ENCODE data around the gene STAMBPL1.
A peak's percentile ranks its signal among the peaks of the same experiment; 100 is the strongest.
"Not testable (repeated sequence)": the region's sequence is repeated elsewhere in the genome, so short reads cannot be mapped to it uniquely, and the experiment has no call there.

STAMBPL1 gene

DNA sequence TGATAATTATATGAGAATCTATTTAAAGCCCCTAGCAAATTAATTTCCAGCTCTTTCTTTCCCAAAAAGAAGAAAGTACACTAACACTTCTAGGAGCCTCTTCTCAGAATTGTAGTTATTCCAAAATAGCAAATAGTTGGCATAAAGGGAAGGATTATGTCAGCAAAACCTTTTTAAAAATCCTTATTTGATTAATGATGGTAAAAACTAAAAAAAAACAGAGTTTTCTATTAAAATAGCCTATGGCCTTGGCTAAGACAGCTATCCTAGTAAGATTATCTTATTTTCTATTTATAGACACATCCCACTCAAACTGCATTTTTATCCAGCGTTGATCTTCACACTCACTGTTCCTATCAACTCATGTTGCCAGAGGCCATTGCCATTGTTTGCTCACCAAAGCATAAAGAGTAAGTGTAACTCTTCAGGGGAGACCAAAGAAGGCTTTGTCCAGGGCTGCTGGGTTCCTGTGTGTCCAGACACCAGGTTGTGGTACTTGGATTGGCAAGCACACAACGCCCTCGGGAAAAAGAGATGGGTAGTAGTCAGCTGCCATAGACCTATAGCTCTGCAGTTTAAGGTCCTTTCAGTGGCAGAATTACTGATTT lies 41.0 kb downstream of the STAMBPL1 start:
- DNase-seq (ENCODE audit: low spot score): no peak

DNA sequence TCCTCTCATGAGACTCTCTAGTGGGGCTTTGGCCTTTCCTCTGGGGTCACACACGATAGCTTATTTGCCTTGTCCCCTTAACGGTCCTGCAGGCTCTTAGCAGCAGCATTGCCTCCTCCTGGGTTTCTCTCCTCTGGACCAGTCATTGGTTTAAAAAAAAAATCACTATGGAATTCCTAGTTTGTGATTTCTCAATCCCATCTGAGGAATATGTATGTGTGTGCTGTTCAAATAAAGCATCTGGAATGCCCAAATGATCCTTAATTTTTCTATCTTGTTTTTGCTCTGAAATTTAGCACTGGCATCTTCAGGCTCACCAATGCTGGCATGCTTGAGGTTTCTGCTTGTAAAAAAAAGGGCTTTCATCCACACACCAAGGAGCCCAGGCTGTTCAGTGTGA lies 42.0 kb downstream of the STAMBPL1 start:
- DNase-seq (ENCODE audit: low spot score): no peak

DNA sequence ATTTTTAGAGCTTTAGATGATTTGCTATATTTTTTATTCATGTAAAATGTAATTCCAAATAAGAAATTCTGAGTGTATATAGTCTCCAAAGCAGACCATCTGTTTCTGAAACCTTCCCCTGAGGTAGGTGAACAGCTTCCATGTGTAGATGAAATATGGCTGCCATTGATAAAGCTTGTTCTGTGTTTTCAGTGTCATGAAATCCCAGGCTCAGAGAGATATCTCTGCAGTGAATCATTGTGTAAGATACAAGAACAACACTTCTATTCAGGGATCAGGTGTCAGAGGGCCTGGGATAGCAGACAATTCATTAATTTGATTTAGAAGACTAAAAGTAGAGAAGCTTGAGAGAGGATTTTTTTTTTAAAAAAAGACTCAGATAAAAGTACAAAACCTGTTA lies 43.5 kb downstream of the STAMBPL1 start:
- no peak for DNase-seq (ENCODE audit: low spot score)

DNA sequence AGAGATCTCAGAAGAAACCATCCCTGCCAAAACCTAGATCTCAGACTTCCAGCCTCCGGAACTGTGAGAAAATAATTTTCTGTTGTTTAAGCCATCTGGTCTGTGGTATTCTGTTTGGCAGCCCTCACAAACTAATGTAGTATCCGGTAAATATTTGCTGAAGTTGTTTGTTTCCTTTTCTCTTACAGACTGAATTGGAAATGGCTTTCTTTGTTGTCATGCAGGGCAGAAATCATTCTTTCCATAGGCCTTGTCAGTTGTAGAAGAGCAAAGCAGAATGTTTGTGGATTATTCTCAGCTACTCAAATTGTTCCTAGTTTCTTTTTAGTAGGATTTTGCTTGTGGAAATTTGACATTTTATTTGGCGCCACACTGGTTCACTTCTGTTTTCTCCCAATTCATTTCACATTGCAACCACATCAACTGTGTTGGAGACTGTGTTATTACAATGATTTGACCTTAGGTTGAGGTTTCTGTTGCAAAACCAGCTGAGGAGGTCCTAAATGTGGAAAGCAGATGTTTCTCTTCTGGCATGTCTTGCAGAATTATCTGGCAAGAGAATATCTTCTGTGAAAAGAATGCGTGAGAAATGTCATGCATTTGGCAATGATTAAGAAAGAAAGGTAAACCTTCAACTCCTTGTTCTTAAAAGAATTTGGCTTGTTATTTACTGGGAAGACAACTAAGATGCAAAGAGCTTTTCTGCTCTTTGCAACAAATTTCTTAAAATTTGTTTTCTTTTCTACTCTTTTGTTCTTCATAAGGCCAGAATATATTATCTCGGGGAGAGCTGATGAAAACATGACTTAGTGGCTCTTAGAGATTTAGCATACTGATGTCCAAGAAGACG lies 46.7 kb downstream of the STAMBPL1 start:
- DNase-seq (ENCODE audit: low spot score): no peak

DNA sequence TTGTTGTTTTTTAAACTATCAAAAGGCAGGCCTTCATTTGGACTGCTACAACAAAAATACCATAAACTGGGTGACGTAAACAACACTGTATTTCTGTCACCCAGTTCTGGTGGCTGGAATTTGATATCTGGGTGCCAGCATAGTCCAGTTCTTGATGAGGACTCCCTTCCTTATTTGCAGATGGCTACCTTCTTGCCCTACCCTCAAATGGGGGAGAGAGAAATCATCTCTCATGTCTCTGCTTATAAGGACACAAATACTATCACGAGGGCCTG lies 47.3 kb downstream of the STAMBPL1 start:
- no peak for DNase-seq (ENCODE audit: low spot score)

DNA sequence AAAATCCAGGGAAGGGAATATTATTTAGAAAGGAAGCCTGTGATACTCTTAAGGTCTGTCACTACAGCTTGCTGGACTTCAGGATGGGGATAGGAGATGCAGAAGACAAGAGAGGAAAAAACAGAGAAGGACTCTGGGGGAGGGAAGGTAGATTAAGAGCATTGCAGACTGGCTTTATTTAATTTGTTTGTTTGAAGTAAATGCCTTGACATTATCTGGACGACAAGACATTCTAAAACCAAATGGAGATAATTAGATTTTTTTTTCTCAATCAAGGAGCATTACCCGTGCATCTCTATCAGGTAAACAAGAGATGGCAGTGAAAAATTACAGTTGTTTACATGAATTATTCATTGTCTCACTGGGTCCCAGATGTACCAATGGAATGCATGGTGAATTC lies 48.2 kb downstream of the STAMBPL1 start:
- no peak for DNase-seq (ENCODE audit: low spot score)

DNA sequence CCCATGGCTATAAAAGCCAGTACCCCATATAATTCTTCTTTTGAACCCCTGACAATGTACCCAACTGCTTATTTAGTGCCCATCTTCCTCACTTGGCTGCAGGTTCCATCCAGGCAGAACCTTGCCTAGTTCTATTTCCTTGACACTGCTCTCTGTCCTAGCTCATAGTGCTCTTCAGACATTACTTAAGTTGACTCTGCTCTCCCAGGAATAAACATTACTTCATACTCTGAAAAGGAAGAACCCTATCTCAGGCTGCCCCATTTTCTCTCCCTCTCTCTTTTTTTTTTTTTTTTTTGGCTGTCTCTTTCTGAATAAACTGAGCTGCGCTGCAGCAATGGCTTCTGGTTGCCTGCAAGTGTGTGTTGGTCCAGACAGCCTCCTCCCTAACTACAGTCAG lies 51.5 kb downstream of the STAMBPL1 start:
- DNase-seq (ENCODE audit: low spot score): no peak

DNA sequence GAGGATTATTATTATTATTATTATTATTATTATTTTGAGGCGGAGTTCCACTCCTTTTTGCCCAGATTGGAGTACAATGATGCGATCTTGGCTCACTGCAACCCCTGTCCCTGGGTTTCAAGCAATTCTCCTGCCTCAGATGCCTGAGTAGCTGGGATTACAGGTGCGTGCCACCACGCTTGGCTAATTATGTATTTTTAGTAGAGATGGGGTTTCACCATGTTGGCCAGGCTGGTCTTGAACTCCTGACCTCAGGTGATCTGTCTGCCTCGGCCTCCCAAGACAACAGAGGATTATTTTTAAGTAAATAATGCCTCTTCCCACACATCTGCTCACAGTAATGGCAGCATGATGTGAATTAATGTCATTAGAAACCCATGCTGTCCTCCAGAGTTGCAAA lies 52.0 kb downstream of the STAMBPL1 start:
- DNase-seq (ENCODE audit: low spot score): not testable (repeated sequence)

DNA sequence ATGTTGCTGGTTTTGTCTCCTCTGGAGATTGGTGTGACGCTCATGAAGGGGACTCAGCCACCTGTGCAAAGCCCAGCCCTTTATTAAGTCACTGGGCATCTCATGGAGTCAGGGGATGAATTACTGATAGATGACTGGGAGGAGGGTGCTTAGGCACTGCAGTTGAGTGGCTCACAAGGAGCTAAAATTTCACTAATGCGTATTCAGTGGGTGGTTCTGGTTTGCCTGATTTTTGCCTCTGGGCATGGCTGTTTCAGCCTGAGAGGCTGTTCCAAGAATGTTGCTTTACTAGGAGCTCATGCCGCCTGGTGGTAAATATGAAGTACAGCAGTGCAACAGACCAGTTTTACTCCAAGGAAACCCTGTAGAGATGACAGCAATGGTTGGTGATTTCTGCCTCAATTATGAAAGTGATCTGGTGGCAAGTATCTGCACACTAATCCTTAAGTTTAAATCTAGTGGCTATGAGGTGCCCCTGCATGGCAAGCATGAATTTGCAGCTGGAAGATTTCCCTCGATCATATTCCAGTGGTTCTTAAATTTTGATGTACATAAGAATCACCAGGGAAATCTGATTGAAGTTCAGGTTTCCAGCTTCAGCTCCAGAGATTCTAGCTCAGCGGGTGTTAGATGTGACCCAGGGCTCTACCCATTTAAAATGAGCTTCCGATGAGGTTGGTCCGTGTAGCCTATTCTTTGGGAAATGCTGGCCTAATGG lies 52.7 kb downstream of the STAMBPL1 start:
- peak; percentile 61 for DNase-seq (ENCODE audit: low spot score)

DNA sequence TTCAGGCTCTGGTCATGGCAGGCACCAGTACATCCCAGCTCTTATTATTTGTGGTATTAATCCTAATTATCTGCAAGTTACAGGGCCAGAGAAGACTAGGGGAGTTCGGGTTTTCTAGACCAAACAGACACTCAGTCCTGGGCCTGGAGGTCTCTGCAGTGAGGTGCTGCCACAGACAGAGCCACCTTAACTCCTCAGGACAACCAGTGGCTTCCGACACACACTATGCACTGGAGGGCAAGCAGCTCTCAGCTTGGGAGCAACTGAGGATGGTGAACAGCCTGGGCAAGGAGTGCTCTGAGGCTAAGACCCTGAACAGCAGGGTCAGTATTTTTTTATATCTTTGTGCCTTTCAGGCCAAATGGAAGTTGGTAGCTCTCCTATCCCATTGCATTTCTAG lies 53.5 kb downstream of the STAMBPL1 start:
- DNase-seq (ENCODE audit: low spot score): no peak

DNA sequence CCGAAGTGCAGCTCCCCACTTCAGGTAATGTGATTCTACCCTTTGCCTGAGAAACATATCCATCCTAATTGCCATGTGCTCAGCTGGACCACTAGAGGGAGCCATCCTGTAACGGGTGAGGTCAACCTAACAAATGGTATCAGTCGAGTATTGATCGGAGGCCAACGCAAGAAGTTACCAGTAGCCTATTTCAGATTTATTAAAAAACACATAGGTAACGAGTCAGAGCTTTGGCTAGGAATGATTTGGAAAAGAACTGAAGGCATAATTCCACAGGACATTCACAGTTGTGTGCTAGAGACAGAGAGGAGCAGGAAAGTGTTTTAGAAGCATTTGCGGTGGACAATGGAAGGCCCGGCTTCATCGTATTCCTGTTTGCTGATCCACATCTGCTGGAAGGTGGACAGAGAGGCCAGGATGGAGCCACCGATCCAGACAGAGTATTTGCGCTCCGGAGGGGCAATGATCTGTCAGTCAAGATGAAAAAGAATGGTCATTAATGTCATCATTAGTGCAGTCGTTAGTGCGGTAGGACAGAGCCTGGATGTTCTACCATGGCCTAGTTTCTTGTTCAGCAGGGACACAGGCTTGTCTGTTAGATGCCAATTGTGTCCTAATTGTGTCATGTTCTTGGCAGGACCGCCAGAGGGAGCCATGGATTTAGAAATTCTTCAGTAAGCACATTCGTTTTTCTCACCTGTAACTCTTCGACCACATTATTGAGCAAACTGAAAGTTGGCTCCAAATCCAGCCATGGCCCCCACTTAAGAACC lies 55.0 kb downstream of the STAMBPL1 start:
- peak; percentile 80 for DNase-seq (ENCODE audit: low spot score)

DNA sequence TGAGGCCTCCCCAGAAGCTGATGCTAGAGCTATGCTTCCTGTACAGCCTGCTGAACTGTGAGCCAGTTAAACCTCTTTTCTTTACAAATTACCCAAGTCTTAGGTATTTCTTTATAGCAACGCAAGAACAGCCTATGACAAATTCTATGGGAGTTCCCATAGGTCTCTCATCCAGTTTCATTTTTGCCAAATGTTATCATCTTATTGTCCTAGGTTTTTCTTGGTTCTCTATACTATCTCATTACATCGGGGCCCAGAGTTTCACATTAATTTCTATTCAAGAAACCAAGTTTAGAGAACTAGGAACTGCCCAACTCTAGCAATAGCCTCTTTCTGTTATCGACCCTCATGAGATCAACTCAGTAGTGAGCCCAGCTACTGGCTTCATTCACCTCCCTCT lies 56.6 kb downstream of the STAMBPL1 start:
- no peak for DNase-seq (ENCODE audit: low spot score)

DNA sequence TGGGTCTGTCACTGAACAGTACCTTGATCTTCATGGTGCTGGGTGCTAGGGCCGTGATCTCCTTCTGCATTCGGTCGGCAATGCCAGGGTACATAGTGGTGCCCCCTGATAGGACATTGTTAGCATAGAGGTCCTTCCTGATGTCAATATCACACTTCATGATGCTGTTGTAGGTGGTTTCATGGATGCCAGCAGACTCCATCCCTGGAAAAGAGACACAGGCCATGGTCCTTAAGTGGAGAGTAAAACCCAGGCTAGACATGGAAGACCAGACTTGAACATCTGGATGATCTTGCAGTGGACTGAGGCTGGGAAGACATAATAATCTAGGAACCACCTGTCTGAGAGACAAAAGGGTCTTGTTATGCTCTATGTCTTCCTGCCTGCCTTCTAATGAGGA lies 58.0 kb downstream of the STAMBPL1 start:
- no peak for DNase-seq (ENCODE audit: low spot score)

DNA sequence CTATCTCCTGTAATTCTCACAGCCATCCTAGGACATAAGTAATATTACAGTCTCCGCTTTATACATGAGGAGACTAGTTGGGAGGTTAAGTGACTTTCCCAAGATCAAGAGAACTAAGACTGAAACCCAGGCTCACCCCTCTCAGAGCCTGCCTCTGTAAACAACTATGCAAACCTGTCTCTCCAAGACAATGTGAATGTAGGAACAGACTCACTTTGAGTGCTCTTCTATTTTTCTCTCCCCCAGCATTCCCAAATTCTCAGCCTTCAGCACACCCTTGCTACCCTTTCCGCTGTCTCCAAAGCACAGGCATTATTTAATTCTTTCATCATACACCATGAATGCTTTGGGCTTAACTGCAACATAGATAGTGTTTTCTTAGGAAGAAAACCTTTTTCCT lies 58.9 kb downstream of the STAMBPL1 start:
- no peak for DNase-seq (ENCODE audit: low spot score)

DNA sequence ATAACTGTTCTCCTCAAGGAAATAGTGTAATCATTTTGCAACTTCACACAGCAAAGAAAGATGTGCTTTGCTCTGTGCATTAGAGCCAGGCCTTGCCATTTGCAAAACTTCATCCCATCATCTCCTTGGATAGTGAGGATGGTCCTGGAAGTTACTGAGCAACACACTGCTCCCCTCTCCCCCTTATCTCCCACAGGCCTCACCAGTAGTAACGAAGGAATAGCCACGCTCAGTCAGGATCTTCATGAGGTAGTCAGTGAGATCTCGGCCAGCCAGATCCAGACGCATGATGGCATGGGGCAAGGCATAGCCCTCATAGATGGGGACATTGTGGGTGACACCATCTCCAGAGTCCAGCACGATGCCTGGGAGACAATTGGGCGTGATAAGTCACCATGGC lies 61.0 kb downstream of the STAMBPL1 start:
- DNase-seq (ENCODE audit: low spot score): no peak

DNA sequence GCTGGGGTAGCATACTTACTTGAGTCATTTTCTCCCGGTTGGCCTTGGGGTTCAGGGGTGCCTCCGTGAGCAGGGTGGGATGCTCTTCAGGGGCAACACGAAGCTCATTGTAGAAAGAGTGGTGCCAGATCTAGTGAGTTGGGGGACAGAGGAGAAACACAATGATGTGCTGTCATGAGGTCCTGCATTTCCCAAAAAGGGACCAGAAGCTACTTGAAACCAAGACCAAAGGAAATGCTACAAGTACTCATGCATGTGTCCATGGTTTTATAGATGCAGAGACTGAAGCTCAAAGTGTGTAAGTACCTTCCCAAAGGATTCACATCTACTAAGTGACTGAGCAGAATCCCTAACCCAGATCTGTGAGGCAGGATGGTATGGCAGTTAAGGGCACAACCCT lies 63.7 kb downstream of the STAMBPL1 start:
- no peak for DNase-seq (ENCODE audit: low spot score)

DNA sequence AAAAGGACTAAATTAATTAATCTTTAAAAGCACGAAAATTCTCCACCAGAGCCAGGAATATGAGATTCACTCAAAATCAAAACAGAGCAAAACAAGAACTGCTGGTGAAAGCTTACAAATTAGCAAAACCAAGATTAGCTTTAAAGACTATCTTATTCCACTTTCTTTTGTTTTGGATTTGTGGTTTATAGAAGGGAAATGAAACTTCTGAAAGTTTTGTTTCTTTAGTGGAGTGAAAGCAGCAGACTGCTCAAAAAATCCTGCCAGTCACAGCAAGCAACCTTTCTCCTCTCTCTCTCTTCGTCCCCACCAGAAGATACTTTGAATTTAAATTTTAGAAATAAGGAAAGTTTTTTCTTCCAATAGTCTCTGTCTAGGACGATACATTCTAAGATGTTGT lies 64.8 kb downstream of the STAMBPL1 start:
- DNase-seq (ENCODE audit: low spot score): no peak

DNA sequence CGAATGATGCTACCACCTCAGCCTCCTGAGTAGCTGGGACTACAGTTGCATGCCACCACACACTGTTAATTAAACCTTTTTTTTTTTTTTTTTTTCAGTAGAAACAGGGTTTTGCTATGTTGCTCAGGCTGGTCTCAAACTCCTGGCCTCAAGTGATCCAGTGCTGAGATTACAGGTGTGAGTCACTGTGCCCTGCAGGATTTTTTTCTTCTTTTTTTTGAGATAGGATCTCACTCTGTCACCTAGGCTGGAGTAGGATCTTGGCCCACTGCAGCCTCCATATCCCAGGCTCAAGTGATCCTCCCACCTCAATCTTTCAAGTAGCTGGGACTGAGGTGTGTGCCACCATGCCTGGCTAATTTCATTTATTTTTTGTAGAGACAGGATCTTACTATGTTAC lies 66.2 kb downstream of the STAMBPL1 start:
- no peak for DNase-seq (ENCODE audit: low spot score)

DNA sequence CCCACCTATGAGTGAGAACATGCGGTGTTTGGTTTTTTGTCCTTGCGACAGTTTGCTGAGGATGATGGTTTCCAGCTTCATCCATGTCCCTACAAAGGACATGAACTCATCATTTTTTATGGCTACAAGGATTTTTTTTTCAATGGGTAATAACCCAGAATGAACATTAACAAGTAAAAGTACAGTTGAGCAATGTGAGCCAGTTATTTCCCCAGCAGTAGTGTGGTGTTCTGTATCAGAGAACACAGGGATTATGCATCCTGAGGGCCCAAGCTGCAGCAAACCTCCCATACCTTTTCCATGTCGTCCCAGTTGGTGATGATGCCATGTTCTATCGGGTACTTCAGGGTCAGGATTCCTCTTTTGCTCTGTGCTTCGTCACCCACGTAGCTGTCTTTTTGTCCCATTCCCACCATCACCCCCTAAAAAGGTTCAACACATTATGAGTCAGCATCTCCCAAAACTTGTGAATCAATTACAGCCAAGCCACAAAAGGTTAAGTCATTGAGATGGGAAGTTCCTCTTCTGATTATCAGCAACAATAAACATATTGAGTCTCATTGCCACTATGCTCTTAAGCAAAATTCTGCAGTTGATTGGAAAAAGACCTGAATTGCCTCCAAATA lies 67.0 kb downstream of the STAMBPL1 start:
- no peak for DNase-seq (ENCODE audit: low spot score)

DNA sequence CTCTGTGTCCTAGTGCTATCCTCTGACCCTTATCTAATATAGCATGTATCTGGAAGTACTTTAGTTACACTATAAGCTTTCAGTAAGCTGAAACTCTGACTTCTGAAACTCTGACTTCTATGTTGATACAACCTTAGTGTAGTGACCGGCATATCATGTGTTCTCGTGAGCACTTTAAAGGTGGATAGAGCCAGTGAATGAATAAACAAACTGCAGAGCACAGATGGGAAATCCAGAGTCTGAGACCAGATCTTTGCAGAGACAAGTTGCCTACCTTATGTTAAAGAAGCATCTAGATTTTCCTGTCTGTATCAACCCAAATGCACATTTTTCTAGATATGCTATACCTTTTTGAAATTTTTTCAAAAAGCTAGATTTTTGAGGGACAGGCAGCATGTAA lies 69.0 kb downstream of the STAMBPL1 start:
- DNase-seq (ENCODE audit: low spot score): no peak

DNA sequence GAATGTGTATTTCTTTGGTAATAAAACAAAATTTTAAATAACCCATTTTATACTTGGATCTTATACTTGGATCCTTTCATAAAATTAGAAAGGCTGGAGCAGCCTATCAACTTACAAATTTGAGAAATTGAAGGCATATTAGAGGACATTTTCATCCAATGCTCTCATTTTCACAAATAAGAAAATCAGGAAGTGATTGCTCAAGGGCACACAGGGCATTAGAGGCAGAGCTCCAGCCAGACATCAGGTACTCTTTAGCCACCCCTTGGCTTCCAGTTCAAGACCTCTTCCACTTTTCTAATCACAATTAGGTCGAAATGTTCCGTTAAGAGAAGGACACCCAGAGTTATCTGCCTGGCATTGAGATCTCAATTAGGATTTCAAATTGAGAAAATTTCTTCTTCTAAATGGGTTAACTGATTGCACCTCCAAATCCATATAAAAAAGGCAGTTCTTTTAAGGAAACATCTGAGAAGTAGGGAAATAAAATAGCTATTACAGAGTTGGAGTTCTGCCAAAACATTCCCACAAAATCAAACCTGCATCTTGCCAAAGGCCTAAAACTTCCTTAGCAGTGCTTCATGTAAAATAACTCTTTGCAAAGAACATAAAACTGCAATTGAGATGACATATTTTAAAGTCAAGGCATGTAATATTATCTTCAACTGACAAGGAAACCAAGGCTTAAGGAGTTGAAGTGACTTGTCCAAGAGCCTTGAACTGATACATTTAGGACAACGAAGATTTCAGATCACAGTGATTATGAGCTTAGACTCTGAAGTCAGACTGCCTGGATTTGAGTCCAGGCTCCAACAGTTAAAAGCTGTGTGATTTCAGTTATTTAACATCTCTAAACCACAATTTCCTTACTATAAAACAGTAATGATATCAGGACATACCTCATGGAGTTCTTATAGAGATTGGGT lies 70.1 kb downstream of the STAMBPL1 start:
- DNase-seq (ENCODE audit: low spot score): no peak

All from CD4-positive, alpha-beta T cell treated with Interleukin-6 at 100 ng/mL for 8 hours (primary cell).